DMS79 treated with DMSO at 0.1 percent for 48 hours (cell line): ENCODE measurements around the gene ECI1.

ENCODE experiments used
- DNase-seq: peaks from one replicate; lab custom pipeline; 2025; lab: John Stamatoyannopoulos, UW

Gene ECI1

GRCh38 chr16:2233046-2233775 is 18.2 kb downstream of the ECI1 start:
- no peak for DNase-seq

GRCh38 chr16:2232094-2232990 is 19.0 kb downstream of the ECI1 start:
- DNase-seq: no peak

- peak; percentile 84 for DNase-seq
These were observed 20.1 kb downstream of the ECI1 start for GRCh38 chr16:2231016-2231931.

- no peak for DNase-seq
These were observed 21.0 kb downstream of the ECI1 start for GRCh38 chr16:2230376-2230775.

- no peak for DNase-seq
These were observed 21.6 kb downstream of the ECI1 start for GRCh38 chr16:2229632-2230250.

- DNase-seq: no peak
These were observed 22.3 kb downstream of the ECI1 start for GRCh38 chr16:2229091-2229490.

- DNase-seq: no peak
These were observed 23.1 kb downstream of the ECI1 start for GRCh38 chr16:2228161-2228824.

GRCh38 chr16:2226918-2227317 is 24.5 kb downstream of the ECI1 start:
- no peak for DNase-seq

GRCh38 chr16:2226245-2226793 is 25.1 kb downstream of the ECI1 start:
- no peak for DNase-seq

- peak; percentile 14 for DNase-seq
These were observed 27.4 kb downstream of the ECI1 start for GRCh38 chr16:2223942-2224486.

- DNase-seq: peak; percentile 97
These were observed 28.0 kb downstream of the ECI1 start, which contains the start of gene E4F1 for GRCh38 chr16:2223221-2223941. Gene E4F1, plus strand, starts transcription at chr16:2223591. Its CDS starts 23 bp downstream, at chr16:2223614.

GRCh38 chr16:2216330-2216729 is 35.1 kb downstream of the ECI1 start:
- no peak for DNase-seq

- DNase-seq: no peak
These were observed 36.7 kb downstream of the ECI1 start, which contains the start of gene PGP for GRCh38 chr16:2214719-2214968. Gene PGP, minus strand, starts transcription at chr16:2214840. Its CDS starts 63 bp downstream, at chr16:2214777.

- DNase-seq: no peak
These were observed 37.3 kb downstream of the ECI1 start for GRCh38 chr16:2213817-2214718.

GRCh38 chr16:2212362-2213324 is 38.7 kb downstream of the ECI1 start:
- DNase-seq: no peak

- no peak for DNase-seq
These were observed 39.5 kb downstream of the ECI1 start for GRCh38 chr16:2211923-2212347.
